ENCODE data around the gene SF3B2. TPM values are rescaled to one million over a fixed set of nuclear protein-coding genes. Genes with fewer than 3 reads are reported as not detected.
A peak's percentile ranks its signal among the peaks of the same experiment; 100 is the strongest.

SF3B2 gene
- total RNA-seq, 4 donors from 2014 or later = 117 to 160 (median 137) TPM

DNA sequence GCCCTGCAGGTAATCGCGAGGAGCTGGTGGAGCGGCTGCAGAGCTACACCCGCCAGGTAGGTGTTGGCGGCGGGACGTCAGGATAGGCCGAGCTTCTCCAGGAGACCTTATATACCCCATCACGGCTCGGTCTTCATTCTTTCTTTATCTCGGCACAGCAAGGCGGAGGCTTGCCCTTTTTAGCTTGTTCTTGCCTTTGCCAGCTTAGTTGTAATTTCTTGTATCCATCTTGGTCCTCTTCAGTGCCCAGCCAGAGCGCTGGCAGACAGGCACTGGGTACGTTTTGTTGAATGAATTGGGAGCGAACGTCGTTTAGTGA is 459 bp downstream of the SF3B2 start:
- Histone ChIP-seq H3K27ac (replicated peaks in 1 of 4) (peak overlapping the region; percentile 87 to 92 (median 90)), H3K36me3 (peaks cover 33 to 43% (median 37%) of the 10 kb centered on the region in 4 donors), H3K4me3 (peak overlapping the region; percentile 77 to 94 (median 88)), H3K27me3 (peaks cover 0 to 18% (median 3%) of the 10 kb centered on the region in 4 donors), H3K9me3 (no peaks in the 10 kb centered on the region), H3K4me1 (peaks cover 31 to 56% (median 48%) of the 10 kb centered on the region in 4 donors)
- intact Hi-C loops (cut with DNase I) = no loop called here
- WGBS = 2% methylated on average over 17 of the region's 17 CpGs
- no peak for DNase-seq (ENCODE audit: extremely low spot score)
- TF ChIP-seq POLR2AphosphoS5 (IDR thresholded peaks at IDR 0.05) = no peak
- TF ChIP-seq POLR2A (IDR thresholded peaks at IDR 0.05; ENCODE audit: low read depth) = no peak
- no peak for TF ChIP-seq EP300 (IDR thresholded peaks at IDR 0.05)
- no peak for TF ChIP-seq CTCF (IDR thresholded peaks at IDR 0.05)

- intact Hi-C loops (cut with DNase I) = no loop called here
- Histone ChIP-seq H3K9me3 (no peaks in the 10 kb centered on the region), H3K4me3 (no peak overlapping the region), H3K36me3 (peaks cover 57 to 67% (median 61%) of the 10 kb centered on the region in 4 donors), H3K4me1 (peaks cover 19 to 38% (median 29%) of the 10 kb centered on the region in 4 donors), H3K27ac (replicated peaks in 1 of 4) (no peak overlapping the region), H3K27me3 (no peaks in the 10 kb centered on the region)
- DNase-seq (ENCODE audit: extremely low spot score) = no peak
- no peak for TF ChIP-seq EP300 (IDR thresholded peaks at IDR 0.05)
- no peak for TF ChIP-seq POLR2A (IDR thresholded peaks at IDR 0.05; ENCODE audit: low read depth)
- TF ChIP-seq CTCF (IDR thresholded peaks at IDR 0.05) = no peak
- TF ChIP-seq POLR2AphosphoS5 (IDR thresholded peaks at IDR 0.05) = no peak
- 96% methylated on average over 7 of the region's 7 CpGs for WGBS
Measured at GRCh38 chr11:66055021-66055420, 2.9 kb downstream of the SF3B2 start.

DNA sequence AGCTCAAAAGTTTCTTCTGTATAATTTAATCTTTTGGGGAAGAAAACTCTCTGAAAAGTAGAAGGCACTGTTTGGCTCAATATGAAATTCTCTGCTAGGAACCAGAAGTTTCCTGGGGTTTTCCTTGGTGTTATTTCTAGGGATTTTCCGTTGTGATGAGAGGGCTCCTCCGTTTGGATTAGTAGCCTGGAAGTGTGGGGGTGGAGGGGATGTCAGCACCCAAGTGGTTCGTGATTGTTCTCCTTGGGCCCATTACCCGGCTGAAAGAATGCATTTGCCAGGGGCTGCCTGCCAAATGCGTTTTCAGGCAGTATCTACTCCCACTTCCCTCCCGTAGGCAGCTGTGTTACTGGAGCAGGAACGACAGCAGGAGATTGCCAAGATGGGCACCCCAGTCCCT is 4.3 kb downstream of the SF3B2 start:
- no peak for DNase-seq (ENCODE audit: extremely low spot score)
- Histone ChIP-seq H3K9me3 (no peaks in the 10 kb centered on the region), H3K36me3 (peaks cover 71 to 81% (median 76%) of the 10 kb centered on the region in 4 donors), H3K27ac (replicated peaks in 1 of 4) (no peak overlapping the region), H3K27me3 (no peaks in the 10 kb centered on the region), H3K4me3 (no peak overlapping the region), H3K4me1 (peaks cover 13 to 29% (median 22%) of the 10 kb centered on the region in 4 donors)
- intact Hi-C loops (cut with DNase I) = no loop called here
- WGBS = 59% methylated on average over 7 of the region's 7 CpGs
- TF ChIP-seq EP300 (IDR thresholded peaks at IDR 0.05) (no peak), POLR2AphosphoS5 (IDR thresholded peaks at IDR 0.05) (no peak), CTCF (IDR thresholded peaks at IDR 0.05) (no peak), POLR2A (IDR thresholded peaks at IDR 0.05; ENCODE audit: low read depth) (no peak)

DNA sequence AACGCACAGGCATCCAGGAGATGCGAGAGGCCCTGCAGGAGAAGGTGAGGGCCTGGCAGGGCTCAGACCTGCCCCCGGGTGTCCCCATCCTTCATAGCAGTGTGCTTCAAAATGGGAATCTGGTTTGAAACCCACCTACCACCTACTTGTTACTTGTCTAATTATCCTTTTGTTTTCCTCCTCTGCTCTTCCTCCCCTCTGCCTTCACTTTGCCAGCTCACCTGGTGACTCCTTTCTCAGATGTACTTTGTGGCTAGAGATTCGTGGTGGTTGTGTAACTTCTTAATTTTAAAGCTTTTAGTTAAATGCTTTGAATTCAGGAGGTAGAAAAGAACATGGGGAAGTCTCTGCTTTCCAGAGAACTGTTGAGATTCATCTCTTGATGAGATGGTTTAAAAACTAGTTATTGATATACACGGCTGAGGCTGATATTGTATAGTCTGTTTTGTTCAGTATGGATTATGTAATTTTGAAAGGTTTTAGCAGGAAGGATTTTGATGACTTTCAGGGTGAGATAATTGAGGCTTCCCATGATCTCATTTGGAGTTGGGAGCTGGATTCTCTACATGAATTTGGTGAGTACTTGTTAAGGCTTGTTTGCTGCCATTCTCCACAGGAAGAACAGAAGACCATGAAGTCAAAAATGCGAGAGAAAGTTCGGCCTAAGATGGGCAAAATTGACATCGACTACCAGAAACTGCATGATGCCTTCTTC is 8.0 kb downstream of the SF3B2 start:
- 71% methylated on average over 8 of the region's 8 CpGs for WGBS
- Histone ChIP-seq H3K36me3 (peaks cover 95 to 100% (median 99%) of the 10 kb centered on the region in 4 donors), H3K27me3 (no peaks in the 10 kb centered on the region), H3K9me3 (no peaks in the 10 kb centered on the region), H3K4me3 (no peak overlapping the region), H3K27ac (replicated peaks in 1 of 4) (no peak overlapping the region), H3K4me1 (peaks cover 0 to 1% (median under 1%) of the 10 kb centered on the region in 4 donors)
- no peak for DNase-seq (ENCODE audit: extremely low spot score)
- intact Hi-C loops (cut with DNase I) = no loop called here
- TF ChIP-seq POLR2A (IDR thresholded peaks at IDR 0.05; ENCODE audit: low read depth) (no peak), POLR2AphosphoS5 (IDR thresholded peaks at IDR 0.05) (no peak), EP300 (IDR thresholded peaks at IDR 0.05) (no peak), CTCF (IDR thresholded peaks at IDR 0.05) (no peak)

Measured in esophagus muscularis mucosa (tissue), 4 donors.